ENCODE measurements around the gene KLF7.

DNA sequence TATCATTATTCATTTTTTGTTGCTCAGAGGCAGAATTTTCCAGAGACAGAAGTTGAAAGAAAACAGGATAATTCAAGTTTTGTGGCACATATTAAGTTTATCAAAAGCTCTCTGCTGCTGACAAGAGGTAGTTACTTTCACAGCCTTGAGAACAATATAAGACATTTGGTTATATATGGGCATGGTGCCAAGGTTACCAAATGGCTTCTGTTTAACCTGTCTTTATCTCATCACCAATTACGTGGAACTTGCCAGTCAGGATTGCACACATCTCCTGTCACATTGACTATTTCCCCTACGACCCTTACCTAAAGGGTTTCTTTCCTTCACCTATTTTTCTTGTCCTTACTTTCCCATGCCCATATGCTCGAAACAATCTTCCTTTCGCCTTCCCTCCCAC is 35.9 kb downstream of the KLF7 start:
- TF ChIP-seq NR2F2 (IDR thresholded peaks at IDR 0.05): no peak
- no peak for TF ChIP-seq YY1 (IDR thresholded peaks at IDR 0.05)
- TF ChIP-seq, protein P1, sequence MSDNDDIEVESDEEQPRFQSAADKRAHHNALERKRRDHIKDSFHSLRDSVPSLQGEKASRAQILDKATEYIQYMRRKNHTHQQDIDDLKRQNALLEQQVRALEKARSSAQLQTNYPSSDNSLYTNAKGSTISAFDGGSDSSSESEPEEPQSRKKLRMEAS (IDR thresholded peaks at IDR 0.05): no peak
- TF ChIP-seq, protein P2, sequence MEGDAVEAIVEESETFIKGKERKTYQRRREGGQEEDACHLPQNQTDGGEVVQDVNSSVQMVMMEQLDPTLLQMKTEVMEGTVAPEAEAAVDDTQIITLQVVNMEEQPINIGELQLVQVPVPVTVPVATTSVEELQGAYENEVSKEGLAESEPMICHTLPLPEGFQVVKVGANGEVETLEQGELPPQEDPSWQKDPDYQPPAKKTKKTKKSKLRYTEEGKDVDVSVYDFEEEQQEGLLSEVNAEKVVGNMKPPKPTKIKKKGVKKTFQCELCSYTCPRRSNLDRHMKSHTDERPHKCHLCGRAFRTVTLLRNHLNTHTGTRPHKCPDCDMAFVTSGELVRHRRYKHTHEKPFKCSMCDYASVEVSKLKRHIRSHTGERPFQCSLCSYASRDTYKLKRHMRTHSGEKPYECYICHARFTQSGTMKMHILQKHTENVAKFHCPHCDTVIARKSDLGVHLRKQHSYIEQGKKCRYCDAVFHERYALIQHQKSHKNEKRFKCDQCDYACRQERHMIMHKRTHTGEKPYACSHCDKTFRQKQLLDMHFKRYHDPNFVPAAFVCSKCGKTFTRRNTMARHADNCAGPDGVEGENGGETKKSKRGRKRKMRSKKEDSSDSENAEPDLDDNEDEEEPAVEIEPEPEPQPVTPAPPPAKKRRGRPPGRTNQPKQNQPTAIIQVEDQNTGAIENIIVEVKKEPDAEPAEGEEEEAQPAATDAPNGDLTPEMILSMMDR (IDR thresholded peaks at IDR 0.05; ENCODE audit: low read depth, low read length, missing input control): no peak
- TF ChIP-seq, protein P3, sequence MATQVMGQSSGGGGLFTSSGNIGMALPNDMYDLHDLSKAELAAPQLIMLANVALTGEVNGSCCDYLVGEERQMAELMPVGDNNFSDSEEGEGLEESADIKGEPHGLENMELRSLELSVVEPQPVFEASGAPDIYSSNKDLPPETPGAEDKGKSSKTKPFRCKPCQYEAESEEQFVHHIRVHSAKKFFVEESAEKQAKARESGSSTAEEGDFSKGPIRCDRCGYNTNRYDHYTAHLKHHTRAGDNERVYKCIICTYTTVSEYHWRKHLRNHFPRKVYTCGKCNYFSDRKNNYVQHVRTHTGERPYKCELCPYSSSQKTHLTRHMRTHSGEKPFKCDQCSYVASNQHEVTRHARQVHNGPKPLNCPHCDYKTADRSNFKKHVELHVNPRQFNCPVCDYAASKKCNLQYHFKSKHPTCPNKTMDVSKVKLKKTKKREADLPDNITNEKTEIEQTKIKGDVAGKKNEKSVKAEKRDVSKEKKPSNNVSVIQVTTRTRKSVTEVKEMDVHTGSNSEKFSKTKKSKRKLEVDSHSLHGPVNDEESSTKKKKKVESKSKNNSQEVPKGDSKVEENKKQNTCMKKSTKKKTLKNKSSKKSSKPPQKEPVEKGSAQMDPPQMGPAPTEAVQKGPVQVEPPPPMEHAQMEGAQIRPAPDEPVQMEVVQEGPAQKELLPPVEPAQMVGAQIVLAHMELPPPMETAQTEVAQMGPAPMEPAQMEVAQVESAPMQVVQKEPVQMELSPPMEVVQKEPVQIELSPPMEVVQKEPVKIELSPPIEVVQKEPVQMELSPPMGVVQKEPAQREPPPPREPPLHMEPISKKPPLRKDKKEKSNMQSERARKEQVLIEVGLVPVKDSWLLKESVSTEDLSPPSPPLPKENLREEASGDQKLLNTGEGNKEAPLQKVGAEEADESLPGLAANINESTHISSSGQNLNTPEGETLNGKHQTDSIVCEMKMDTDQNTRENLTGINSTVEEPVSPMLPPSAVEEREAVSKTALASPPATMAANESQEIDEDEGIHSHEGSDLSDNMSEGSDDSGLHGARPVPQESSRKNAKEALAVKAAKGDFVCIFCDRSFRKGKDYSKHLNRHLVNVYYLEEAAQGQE (IDR thresholded peaks at IDR 0.05): no peak
- TF ChIP-seq FOXA1 (IDR thresholded peaks at IDR 0.05): no peak
- no peak for TF ChIP-seq TAF1 (conservative IDR thresholded peaks at IDR 0.05)
- TF ChIP-seq RAD21 (IDR thresholded peaks at IDR 0.05): no peak
- TF ChIP-seq JUND (IDR thresholded peaks at IDR 0.05): no peak

Measured in liver (tissue), 3 donors.